UCSD-AML1 (cell line): Measurements from ENCODE around the gene TSPEAR.

ENCODE experiments used
- DNase-seq: peaks from one replicate; lab custom pipeline; 2025; ENCODE audit not compliant: unreplicated experiment; lab: John Stamatoyannopoulos, UW

Gene TSPEAR

DNA sequence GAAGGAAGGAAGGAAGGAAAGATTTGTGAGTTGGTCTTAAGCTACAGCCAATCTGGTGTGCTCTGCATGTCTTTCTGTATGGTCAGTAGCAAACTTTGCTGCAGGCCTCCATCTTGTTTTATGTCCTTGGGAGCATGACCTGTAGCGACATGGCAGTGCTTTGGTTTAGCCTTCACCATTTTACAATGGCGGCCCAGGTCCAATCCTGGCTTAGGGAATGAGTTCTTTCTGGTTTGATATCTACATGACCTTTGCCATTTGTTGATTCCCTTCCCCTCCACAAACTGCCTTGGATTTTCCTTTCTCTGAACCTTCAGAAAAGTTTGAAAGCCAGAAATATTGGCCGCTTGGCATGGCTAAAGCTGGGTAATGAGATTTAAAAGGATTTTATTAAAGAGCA is 30.5 kb upstream of the TSPEAR start:
- DNase-seq = no peak

DNA sequence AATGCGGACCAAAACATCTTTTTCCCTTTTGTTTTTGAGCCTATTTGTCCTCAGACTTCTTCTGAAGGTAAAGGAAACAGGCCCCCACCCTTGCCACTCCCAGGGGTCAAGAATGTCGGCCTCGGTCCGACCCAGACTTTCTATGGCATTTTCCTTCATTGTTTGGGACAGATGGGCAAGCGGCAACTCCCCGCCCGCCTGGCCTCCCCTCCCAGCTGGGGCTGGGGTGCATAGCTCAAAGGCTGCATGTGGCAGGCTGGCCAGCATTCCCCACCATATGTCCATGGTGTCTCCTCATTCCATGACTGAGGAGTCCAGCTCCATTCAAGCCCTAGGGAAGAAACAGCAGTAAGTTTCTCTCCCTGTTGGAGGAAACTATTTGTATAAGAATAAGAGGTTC is 29.4 kb upstream of the TSPEAR start:
- DNase-seq = no peak

DNA sequence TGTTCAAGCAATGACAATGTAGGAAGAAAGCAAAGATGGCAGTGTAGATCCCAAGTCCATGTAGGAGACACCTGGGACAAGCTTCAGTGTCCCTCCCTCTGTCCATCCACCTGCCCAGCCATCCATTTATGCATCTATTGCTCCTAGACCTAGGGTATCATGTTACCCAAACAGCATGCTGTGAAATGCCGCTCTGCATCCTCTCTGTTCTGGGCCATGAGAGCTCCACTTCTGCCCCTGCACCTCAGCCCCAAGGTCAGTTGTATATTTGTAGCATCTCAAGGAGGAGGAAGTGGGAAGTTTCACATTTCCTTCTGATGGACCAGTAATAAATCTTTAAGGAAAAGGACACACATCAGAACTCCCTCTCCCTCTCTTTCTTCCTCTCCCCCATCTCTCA is 27.9 kb upstream of the TSPEAR start:
- DNase-seq = no peak

DNA sequence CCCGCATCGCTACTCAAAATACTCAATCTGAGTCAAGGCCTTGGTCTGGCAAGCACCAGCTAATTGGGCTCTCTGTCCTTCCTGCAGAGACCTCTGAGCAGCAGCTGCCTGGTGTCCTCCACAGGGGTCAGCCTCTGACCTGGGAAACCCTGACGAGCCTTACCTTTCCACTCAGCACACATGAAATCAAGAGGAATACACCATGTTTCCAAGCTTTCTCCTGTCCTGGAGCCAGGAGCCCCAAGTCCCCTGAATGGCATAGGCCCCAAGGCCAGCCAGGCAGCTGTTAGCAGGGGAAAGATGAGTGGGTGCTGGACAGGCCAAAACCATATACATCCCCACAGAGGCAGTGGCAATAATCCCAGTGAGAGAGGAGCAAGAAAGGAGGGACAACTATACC is 27.2 kb upstream of the TSPEAR start:
- no peak for DNase-seq

DNA sequence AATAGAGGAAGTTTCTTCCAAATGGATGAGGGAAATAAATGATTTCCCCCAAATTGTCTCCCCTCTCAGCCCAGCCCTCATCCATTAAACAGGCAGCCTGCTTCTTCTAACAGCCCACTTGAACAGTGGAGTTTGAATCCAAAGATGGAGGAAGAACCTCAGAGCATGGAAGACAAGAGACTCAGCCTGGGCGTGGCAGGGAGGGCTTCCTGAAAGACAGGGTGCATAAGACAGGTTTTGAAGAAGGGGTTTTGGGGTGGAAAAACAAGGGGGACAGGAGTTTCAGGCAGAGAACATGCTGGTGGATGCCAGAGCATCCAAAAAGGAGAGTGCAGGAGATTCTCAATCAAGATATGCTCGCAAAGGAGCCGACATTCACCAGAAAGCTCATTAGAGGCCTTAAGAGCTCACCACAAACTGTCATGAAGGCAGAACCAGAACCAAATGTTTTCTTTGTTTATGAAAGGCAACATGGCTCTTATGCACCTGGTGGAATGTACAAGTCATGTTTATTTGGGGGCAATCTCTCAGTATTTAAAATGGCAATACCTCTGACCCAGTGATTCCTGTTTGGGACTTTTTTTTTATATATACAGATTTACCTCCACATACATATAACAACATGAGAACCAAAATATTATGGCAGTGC is 26.5 kb upstream of the TSPEAR start:
- DNase-seq = no peak

DNA sequence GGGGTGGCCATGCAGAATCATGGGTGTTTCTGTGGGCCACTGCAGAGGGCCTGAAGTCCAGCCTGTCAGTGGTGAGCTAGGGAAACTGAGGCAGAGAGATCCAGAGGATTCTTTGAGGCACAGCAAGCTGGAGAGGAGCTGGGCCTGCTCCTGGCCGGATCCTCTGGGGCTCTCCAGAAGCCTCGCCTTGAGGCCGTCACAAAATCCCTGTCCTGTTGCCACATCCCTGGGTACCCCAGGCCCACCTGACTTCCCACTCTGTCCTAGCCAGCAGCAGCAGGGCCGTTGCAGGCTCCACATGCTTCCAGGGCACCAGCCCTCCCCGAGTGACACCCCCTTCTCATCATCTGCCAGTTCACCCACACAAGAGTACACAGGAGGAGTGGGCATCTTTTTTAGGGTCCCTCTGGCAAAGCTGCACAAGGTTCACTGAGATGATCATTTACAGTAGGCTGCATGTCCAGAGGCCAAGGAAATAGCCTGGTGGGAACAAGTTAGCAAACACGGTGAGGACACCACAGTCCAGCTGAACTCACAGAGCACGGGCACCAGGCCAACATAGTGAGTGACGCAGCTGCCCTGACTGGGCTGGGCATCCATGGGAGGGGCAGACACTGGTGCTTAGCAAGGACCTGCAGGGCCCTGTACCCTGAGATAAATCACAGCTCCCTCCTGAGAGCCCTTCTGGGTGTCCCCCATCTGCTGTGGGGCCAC is 25.1 kb upstream of the TSPEAR start:
- DNase-seq = no peak

DNA sequence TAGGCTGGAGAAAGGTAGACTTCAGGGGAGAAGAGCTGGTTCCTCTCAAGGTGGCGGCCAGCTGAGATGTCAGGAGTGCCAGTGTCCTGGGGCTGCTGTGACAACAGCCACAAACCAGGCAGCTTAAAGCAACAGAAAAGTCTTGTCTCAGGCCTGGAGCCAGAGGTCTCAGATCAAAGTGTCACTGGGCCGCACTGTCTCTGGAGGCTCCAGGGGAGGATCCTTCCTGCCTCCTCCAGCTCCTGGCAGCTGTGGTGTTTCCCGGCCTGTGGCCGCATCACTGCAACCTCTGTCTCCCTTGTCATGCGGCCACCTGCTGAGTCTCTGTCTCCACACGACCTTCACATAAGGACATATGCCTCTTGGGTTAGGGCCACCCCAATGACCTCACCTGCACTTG is 24.4 kb upstream of the TSPEAR start:
- DNase-seq = no peak

DNA sequence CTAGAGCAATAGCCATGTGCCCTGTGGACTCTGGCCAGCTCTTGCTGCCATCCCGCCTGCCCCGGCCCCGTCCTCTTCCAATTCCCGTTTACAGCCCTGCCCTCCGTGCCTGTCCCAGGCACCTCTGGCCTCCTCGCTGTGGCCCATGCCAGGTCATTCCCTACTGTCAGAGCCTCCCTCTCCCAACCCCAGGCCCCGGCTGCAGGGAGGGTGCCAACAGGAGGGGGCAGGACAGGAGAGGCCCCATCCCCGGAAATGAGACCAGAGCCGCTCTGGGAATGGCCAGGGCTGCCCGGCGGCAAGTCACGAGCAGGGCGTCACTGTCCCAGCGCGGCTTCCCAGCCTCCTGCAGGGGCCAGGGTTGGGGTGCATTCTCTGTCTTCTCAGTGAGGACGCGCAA is 23.5 kb upstream of the TSPEAR start:
- DNase-seq = no peak

DNA sequence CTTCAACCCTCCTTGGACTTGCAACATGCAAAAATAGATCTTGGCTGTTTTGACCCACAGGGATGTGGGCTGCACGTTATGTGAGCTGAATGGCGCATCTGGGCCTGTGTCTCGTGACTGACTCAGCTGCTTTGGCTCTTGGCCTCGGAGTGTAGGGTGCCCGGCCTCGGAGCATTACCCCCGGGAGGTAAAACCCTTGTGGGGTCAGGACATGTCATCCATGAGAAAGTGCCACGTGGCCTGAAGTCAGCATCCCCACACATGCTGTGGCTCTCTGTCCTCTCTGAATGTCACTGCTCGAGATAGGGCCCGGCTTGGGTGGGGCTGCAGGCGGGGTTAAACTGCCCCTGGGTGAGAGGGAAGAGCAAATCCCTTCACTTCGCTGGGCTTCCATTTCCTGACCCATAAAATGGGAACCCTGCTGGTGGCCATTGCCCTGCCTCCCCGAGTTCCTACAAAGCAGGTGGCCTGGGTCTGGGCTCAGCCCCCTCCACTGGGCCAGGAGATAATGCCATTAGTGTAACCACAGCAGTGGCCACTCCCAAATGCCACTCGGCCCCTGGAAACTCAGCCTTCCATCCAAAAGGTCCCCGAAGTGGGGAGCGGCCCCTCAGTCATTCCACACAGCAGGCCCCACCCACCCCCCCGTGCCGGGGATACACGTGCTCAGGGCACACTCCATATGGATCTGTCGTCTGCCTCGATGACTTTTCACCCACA is 22.8 kb upstream of the TSPEAR start:
- no peak for DNase-seq

DNA sequence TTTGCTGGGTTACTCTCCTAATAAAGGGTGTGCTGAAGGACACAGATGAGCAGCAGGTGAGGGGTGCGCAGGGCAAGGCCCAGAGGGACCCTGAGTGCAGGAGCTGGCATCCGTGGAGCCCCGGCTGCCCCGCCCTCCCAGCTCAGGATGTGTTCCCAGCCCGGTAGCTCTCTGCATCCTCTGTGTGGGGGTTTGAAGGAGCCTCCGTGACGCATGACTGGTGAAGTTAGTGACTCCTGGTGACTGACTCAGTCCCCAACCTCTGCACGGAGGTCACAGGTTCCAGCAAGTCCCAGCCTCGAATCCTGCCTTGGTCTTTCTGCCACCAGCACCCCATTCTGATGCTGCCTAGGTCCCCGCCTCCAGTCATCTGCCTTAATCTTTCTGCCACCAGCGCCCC is 21.6 kb upstream of the TSPEAR start:
- no peak for DNase-seq

DNA sequence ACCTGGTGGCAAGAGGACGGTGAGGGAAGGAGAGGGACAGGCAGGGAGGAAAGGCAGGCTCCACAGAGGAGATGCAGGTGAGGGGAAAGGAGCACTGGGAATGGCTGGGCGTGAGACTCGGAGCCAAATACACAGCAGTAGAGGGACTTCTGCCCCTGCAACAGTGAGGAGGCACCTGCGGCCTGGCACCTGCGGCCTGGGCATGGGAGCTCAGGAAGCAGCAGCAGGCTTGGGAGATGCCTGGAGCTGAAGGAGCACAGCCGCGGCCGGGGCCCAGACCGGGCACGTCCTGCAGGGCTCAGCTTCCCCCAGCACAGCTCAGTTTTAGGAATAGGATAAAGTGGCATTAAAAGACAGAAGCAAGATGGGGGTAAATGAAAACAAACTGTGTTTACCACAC is 20.9 kb upstream of the TSPEAR start:
- DNase-seq = no peak

DNA sequence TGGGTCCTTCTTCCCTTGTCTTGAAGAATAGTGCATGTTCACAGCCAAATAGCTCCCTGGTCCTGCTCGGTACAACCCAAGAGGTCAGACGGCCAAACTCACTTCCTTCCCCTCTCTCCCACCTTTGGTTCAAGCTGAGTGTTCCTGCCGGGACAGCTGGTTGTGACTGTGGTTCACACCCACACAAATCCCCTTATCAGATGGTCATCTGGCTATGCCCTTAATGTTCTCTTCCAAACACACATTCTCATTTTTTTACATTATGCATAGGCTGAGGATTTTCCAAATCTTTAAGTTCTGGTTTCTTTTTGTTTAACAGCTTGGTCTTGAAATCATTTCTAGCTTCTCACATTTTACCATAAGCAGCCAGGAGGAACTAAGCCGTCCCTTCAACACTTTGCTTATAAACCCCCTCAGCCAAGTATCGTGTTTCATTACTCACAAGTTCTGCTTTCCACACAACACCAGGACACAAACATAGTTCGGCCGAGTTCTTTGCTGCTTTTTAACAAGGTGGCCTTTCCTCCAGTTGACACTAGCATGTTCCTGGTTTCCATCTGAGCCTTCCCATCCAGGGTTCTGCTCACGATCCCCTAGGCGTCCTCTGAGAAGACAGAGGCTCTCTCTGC is 19.7 kb upstream of the TSPEAR start:
- DNase-seq = no peak

DNA sequence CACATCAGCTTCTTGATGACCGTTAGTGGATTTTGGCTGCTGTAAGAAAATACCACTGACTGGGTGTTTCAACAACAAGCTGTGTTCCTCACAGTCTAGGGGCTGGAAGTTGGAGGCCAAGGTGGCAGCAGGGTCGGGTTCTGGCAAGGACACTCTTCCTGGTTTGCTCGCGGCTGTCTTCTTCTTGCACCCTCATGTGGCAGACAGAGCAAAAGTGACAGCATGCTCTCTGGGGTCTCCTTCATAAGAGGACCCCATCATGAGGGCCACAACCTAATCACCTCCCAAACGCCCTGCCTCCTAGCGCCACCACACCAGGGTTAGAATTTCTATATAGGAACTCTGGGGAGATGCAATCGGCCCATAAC is 18.6 kb upstream of the TSPEAR start:
- DNase-seq = no peak

DNA sequence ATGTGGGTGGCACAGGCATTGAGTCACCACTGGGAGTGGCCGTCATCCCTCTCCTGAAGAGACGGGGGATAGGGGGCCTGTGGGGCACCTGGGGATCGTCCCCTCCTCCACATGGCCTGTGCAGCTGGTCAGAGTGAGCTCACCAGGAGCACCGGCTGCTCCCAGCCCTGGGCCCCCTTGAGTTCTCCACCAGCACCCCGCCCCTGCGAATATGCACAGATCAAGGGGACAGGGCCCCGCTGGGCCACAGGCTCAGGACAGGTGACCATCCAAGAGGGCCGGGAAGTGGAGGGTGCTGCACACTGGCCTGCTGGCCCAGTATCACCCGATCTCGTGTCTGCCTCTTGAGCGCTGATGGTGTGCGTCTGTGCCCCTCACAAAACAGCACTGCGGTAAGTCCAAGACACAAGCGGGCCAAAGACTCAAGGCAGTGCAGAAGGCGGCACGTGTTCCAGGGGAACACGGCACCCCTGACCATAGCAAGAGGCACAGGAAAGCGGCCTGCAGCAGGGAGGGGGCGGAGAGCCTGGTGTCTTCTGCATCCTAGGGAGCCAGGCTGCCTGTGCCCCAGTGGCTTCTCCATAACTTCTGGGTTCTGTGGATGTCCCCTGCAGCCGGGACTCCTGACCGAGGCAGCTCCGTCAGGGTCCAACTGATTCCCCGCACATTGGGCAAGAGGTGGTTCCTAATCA is 18.1 kb upstream of the TSPEAR start:
- no peak for DNase-seq

DNA sequence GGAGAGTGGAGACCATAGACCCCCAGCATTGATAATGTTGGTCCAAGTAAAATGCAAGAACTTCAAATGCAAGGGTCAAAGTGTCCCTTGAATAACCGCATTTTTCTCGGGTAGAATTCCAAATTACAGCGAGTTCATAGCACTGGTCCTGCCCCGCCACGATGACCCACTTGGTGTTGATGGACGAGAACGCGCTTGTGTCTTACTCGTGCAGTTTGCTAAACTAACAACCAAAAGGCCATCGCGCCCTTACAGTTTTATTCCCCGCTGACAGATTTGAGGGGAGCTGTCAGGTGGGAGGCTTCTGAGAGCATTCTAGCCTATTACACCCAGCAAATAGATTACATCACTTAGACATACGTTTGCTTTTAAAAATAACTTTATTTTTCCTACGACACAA is 17.3 kb upstream of the TSPEAR start:
- DNase-seq = no peak

DNA sequence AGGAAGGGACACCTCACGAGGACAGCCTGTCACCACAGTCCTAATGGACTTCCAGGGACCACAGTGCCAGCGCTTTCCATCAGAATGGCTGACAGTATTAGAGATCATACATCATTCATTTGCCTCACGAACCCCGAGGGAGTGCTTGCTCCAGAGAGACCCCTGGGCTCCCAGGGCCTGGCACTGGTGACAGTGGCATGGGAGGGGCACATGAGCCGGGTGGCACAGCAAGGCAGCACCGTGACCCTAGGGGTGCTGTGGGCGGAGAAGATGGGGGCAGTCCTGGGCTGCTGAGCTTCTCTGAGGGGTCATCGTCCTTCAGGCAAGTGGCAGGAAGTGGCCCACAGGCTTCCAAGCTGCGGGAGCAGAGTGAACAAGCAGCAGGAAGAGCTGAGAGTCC is 16.4 kb upstream of the TSPEAR start:
- DNase-seq = no peak

DNA sequence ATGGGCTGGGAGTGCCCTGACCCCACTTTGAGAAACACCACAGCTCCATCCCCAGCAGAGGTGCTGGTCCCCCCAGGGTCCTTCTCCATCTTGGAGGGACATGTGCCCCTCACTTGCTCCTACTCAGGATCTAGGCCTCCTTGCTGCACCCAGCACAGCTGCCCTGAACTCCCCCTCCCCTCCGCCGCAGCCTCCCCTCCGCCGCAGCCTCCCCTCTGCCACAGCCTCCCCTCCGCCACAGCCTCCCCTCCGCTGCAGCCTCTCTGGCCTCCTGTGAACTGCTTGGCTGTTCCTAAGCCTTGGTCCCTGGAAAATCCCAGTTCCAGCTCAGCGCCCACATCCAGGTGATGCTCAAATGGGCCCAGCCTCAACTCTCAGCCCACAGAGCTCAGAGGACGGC is 15.9 kb upstream of the TSPEAR start:
- DNase-seq = no peak

DNA sequence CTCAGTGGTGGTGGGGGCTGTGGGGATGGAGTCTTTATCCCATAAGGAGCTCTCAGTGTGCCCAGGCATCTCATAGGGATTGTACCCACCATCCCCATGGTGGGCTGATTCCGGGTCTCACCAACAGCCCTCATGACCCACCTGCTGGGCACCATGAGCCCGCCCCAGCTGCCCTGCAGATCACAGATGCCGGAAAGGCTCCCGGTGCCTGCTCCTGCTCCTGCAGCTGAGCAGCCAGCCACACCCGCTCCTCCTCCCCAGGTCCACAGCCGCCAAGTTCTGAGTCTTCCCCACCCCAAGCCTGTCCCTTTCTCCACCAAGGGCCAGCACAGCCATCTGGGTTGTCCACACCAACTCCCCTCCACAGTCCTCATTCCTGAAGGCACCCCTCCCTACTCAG is 15.5 kb upstream of the TSPEAR start:
- no peak for DNase-seq

DNA sequence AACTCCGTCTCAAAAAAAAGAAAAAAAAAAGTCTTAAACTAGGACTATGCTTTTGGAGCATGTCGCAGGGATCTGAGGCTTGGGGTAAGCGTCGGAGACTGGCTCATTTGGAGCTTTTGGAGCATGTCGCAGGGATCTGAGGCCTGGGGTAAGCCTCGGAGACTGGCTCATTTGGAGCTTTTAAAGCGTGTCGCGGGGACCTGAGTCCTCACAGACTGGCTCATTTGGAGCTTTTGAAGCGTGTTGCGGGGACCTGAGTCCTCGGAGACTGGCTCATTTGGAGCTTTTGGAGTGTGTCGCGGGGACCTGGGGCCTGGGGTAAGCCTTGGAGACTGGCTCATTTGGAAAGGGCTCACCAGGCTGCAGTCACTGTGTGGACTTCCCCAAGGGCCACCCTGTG is 13.6 kb upstream of the TSPEAR start:
- no peak for DNase-seq

DNA sequence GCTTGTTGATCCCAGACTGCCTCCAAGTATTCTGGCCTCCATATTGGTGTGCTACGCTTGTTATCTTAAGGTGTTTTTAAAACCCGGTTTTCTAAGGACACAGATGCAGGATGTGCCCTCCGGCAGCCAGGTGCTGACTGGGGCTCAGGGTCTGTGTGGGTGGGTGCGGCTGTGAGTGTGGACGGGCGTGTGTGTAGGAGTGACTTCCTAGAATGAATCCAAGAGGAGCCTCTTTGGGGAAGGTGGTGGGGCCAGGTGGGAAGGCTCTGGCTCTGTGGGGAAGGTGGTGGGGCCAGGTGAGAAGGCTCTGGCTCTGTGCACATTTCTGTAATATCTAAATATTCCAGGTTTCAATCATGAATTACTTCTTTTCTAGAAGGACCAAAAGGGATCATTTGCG is 12.8 kb upstream of the TSPEAR start:
- DNase-seq = no peak
